ENCODE results near the gene PLEKHA6. TPM values are rescaled to one million over a fixed set of nuclear protein-coding genes. Genes with fewer than 3 reads are reported as not detected.
A peak's percentile ranks its signal among the peaks of the same experiment; 100 is the strongest.

The PLEKHA6 gene
- total RNA-seq, 4 donors from 2014 or later: 3.7 to 15.4 (median 12.8) TPM

DNA sequence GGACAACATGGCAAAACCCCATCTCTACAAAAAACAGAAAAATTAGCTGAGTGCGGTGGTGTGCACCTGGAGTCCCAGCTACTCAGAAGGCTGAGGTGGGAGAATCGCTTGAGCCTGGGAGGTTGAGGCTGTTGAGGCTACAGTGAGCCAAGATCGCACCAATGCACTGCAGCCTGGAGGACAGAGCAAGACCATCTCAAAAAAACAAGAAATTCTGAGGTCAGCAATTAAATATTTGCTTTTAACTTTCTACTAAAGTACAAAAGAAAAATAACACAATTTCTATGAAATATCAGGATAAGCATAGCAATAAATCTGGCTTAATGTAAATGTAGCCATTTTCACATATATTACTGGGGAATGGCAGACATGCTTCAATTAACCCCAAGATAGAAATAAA is 42.0 kb upstream of the PLEKHA6 start:
- H3K36me3 ChIP-seq: peaks cover 51% of the 10 kb centered on the region
- 92% methylated on average over 3 of the region's 3 CpGs for WGBS
- DNase-seq (ENCODE audit: low spot score in 2 of 2): no peak

DNA sequence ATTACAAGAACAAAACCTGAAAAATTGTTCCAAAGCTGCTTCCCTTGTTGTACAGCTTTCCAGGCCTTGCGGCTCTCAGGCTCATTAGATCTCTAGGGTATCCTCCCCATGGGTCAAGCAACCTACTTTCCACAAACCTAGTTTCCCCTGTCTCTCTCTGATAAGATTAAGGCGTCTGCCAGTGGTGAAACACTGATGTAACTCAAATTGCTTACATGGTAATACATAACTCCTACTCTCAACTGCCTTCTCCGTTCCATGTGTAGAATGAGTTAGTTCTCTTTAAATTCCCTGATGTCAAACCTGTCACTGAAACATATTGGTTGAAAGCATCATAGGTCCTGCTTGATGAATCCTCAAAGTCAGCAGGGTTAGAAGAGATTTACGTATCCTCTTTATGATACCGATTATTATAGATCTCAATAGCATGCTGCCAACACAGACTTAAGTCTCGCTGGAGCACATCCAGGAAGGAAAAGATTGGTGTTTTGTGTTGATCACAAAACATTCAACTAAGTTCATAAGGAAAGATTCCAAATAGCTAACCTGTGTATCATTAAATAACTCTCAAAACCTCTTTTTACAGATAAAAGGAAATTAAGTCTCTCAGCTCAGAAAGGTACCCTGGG is 41.3 kb upstream of the PLEKHA6 start:
- TF ChIP-seq, protein P1, sequence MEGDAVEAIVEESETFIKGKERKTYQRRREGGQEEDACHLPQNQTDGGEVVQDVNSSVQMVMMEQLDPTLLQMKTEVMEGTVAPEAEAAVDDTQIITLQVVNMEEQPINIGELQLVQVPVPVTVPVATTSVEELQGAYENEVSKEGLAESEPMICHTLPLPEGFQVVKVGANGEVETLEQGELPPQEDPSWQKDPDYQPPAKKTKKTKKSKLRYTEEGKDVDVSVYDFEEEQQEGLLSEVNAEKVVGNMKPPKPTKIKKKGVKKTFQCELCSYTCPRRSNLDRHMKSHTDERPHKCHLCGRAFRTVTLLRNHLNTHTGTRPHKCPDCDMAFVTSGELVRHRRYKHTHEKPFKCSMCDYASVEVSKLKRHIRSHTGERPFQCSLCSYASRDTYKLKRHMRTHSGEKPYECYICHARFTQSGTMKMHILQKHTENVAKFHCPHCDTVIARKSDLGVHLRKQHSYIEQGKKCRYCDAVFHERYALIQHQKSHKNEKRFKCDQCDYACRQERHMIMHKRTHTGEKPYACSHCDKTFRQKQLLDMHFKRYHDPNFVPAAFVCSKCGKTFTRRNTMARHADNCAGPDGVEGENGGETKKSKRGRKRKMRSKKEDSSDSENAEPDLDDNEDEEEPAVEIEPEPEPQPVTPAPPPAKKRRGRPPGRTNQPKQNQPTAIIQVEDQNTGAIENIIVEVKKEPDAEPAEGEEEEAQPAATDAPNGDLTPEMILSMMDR (IDR thresholded peaks at IDR 0.05): no peak
- TF ChIP-seq POLR2A (IDR thresholded peaks at IDR 0.05): no peak
- peaks cover 17% of the 10 kb centered on the region for H3K4me1 ChIP-seq
- H3K9me3 ChIP-seq: no peaks in the 10 kb centered on the region
- peaks cover 51% of the 10 kb centered on the region for H3K36me3 ChIP-seq
- H3K27ac ChIP-seq: no peak overlapping the region
- no peak overlapping the region for H3K4me3 ChIP-seq
- 79% methylated on average over 6 of the region's 6 CpGs for WGBS
- no peak for DNase-seq (ENCODE audit: low spot score in 2 of 2)
- H3K27me3 ChIP-seq: no peaks in the 10 kb centered on the region

More for the DNA sequence above, 42.0 kb upstream of the PLEKHA6 start:
- peaks cover 25% of the 10 kb centered on the region for H3K4me1 ChIP-seq
- H3K9me3 ChIP-seq: no peaks in the 10 kb centered on the region
- H3K4me3 ChIP-seq: no peak overlapping the region
- TF ChIP-seq POLR2AphosphoS5 (IDR thresholded peaks at IDR 0.05) (no peak), EP300 (IDR thresholded peaks at IDR 0.05) (no peak), POLR2A (IDR thresholded peaks at IDR 0.05) (no peak)
- TF ChIP-seq, protein P1 (IDR thresholded peaks at IDR 0.05): no peak
- no peak overlapping the region for H3K27ac ChIP-seq
- H3K27me3 ChIP-seq: no peaks in the 10 kb centered on the region

DNA sequence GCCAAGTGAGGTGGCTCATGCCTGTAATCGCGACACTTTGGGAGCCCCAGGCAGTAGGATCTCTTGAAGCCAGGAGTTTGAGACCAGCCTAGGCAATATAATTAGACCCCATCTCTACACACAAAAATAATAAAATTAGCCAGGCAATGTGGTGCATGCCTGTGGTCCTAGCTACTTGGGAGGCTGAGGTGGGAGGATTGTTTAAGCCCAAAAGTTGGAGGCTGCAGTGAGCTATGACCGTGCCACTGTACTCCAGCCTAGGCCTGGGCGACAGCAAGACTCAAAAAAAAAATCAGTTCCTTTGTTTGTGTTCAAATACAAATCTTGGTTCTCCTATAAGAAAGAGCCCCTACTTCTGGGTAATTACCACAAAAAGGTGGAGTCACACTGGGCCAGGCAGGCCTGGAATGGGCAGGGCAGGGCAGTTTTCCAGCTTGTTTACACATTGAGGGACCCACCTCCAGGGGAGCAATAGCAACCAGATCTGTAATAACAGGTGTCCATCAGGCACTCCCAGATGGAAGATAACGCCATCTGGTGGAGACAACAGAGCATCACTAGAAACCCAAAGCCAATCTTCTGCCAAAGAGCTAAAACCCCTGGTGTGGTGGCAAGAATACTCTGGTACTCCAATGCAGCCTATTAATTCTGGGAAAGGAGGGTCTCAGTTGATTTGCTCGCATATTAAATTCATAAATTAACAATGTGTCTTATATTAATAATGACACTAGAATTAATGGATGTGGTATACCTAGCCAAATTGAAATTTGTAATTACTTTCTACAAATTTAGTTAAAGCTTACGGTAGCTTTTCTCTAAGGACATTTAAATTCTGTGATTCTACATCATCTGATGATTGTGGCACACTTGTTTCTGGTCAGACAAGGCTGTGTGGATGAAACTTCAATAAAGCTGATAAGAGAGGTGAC is 38.7 kb upstream of the PLEKHA6 start:
- DNase-seq (ENCODE audit: low spot score in 2 of 2): no peak
- TF ChIP-seq, protein P1 (IDR thresholded peaks at IDR 0.05): peak; percentile 72 to 80
- no peak for TF ChIP-seq EP300 (IDR thresholded peaks at IDR 0.05)
- Histone ChIP-seq H3K36me3 (peaks cover 34% of the 10 kb centered on the region), H3K4me3 (no peak overlapping the region), H3K4me1 (peaks cover 4% of the 10 kb centered on the region), H3K27me3 (no peaks in the 10 kb centered on the region), H3K9me3 (no peaks in the 10 kb centered on the region), H3K27ac (no peak overlapping the region)
- 69% methylated on average over 7 of the region's 7 CpGs for WGBS

DNA sequence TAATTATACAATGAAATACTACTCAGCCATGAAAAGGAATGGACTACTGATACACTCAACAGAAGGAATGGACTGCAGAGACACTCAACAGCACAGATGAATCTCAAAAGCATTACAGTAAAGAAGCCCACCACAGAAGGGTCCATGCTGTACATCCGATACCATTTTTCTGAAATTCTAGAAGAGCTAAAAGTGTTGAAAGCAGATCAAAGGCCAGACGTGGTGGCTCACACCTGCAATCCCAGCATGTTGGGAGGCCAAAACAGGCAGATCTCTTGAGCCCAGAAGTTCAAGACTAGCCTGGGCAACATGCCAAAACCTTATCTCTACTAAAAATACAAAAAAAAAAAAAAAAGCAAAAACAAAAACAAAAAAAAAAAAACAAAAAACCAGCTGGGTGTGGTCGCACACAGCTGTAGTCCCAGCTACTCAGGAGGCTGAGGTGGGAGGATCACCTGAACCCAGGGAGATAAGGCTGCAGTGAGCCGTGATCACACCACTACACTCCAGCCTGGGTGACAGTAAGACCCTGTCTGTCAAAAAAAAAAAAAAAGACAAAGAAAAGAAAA is 36.4 kb upstream of the PLEKHA6 start:
- peaks cover 4% of the 10 kb centered on the region for H3K4me1 ChIP-seq
- 85% methylated on average over 4 of the region's 4 CpGs for WGBS
- H3K27me3 ChIP-seq: no peaks in the 10 kb centered on the region
- H3K9me3 ChIP-seq: no peaks in the 10 kb centered on the region
- H3K4me3 ChIP-seq: no peak overlapping the region
- no peak for TF ChIP-seq POLR2AphosphoS5 (IDR thresholded peaks at IDR 0.05)
- TF ChIP-seq EP300 (IDR thresholded peaks at IDR 0.05): no peak
- TF ChIP-seq, protein P1 (IDR thresholded peaks at IDR 0.05): no peak
- TF ChIP-seq POLR2A (IDR thresholded peaks at IDR 0.05): no peak
- no peak overlapping the region for H3K27ac ChIP-seq
- H3K36me3 ChIP-seq: peaks cover 22% of the 10 kb centered on the region
- DNase-seq (ENCODE audit: low spot score in 2 of 2): no peak

DNA sequence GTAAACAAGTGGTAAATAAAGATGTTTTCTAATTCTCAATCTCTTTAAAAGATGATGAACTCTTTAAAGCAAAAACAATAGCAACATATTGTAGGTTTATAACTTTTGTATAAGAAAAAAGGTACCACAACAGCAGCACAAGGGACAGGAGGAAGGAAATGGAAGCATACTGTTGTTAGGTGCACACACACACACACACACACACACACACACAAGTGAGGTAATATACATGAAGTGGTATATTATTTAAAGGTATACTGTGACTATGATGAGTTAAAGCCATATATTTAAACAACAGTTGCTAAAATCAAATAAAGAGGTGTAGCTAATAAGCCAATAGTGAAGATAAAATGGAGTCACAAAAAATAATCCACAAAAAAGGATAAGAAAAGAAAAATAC is 31.9 kb upstream of the PLEKHA6 start:
- TF ChIP-seq POLR2AphosphoS5 (IDR thresholded peaks at IDR 0.05): no peak
- Histone ChIP-seq H3K9me3 (no peaks in the 10 kb centered on the region), H3K4me1 (no peaks in the 10 kb centered on the region), H3K36me3 (no peaks in the 10 kb centered on the region), H3K27me3 (no peaks in the 10 kb centered on the region), H3K27ac (no peak overlapping the region), H3K4me3 (no peak overlapping the region)
- DNase-seq (ENCODE audit: low spot score in 2 of 2): no peak
